HepG2 (cell line): ENCODE results near the gene CCDC57. TPM values are rescaled to one million over a fixed set of nuclear protein-coding genes. Genes with fewer than 3 reads are reported as not detected.

ENCODE experiments used
- ATAC-seq: fragments of 200-7000 bp; cut with Tn5 transposase; 3 replicates; pipeline ENCODE4 v1.9.1; 2020; ENCODE audit warnings: mild to moderate bottlenecking, moderate library complexity
- BruUV-seq: library from RNA; stranded (reverse); fragments of 400-500 nt; replicated peaks from 2 replicates; lab custom pipeline; 2021; lab: Mats Ljungman, UMichigan
- CTCF ChIA-PET: fragments of 300-600 bp; formaldehyde crosslinking; extraction: SDS; loops from one replicate; lab custom pipeline; 2021; ENCODE audit warnings: low total read pairs, inconsistent platforms, low intra/inter-chr PET ratio; lab: Yijun Ruan, JAX
- POLR2A ChIA-PET: fragments of 350-600 bp; sonication (Branson Sonifier 250); formaldehyde crosslinking; loops from one replicate; lab custom pipeline; 2020; ENCODE audit warnings: antibody characterized with exemption, inconsistent platforms; lab: Yijun Ruan, JAX
- DNase-seq: peaks from one replicate; pipeline ENCODE4 v3.0.0-alpha.2; 2015; ENCODE audit warnings: low spot score
- FAIRE-seq: peaks from 3 replicates; lab custom pipeline; 2011; peaks lifted over from hg19 to GRCh38; lab: Jason Lieb, UNC
- H2AFZ ChIP-seq: one replicate; pipeline ENCODE4 v1.6.1; 2011; ENCODE audit warnings: low read length, inconsistent platforms
- H3K27ac ChIP-seq: fragments of 300-600 bp; 3 replicates; pipeline ENCODE4 v1.8.0; 2011; ENCODE audit warnings: mixed run types, mild to moderate bottlenecking, mixed read lengths, low read length, inconsistent platforms; ENCODE audit not compliant: insufficient read depth; ENCODE audit errors: extremely low read length
- H3K27me3 ChIP-seq, 2 experiments: fragments of 200-600 bp in 1 of 2; 2 replicates in 1 of 2; 3 replicates in 1 of 2; pipeline versions ENCODE4 v1.6.0 to v1.8.0; 2011; ENCODE audit warnings: low read length in 2 of 2, mild to moderate bottlenecking in 2 of 2, moderate library complexity in 2 of 2, inconsistent platforms in 1 of 2; ENCODE audit not compliant: insufficient read depth in 2 of 2, control insufficient read depth in 1 of 2
- H3K36me3 ChIP-seq, 2 experiments: fragments of 200-600 bp in 1 of 2; replicated peaks in 1 of 2; 2 replicates in 1 of 2; 3 replicates in 1 of 2; pipeline versions ENCODE4 v1.5.1 to v1.8.0; 2011; ENCODE audit warnings: low read length in 2 of 2, inconsistent platforms in 1 of 2; ENCODE audit not compliant: insufficient read depth in 2 of 2, control insufficient read depth in 1 of 2
- H3K4me1 ChIP-seq: 2 replicates; pipeline ENCODE4 v1.5.1; 2012; ENCODE audit warnings: low read length, inconsistent platforms; ENCODE audit not compliant: insufficient read depth
- H3K4me2 ChIP-seq: 2 replicates; pipeline ENCODE4 v1.6.0; 2011; ENCODE audit warnings: low read depth, low read length, inconsistent platforms
- H3K4me3 ChIP-seq, 3 experiments: fragments of 200-600 bp in 1 of 3; sonication (generic), shearing (Covaris generic) in 1 of 3; replicated peaks in 1 of 3; 2 replicates each; pipeline ENCODE4 v1.5.1; 2011 to 2016; ENCODE audit warnings: low read length in 3 of 3, inconsistent platforms in 2 of 3, low read depth in 2 of 3, mild to moderate bottlenecking in 2 of 3, control low read depth in 1 of 3, mixed read lengths in 1 of 3; ENCODE audit not compliant: insufficient read depth in 1 of 3
- H3K79me2 ChIP-seq: one replicate; pipeline ENCODE4 v1.6.1; 2011; ENCODE audit warnings: low read length, inconsistent platforms; ENCODE audit not compliant: insufficient read depth
- H3K9ac ChIP-seq: 2 replicates; pipeline ENCODE4 v1.6.0; 2011; ENCODE audit warnings: mild to moderate bottlenecking, low read depth, low read length, inconsistent platforms; ENCODE audit not compliant: insufficient read depth
- H3K9me3 ChIP-seq: 2 replicates; pipeline ENCODE4 v1.5.1; 2012; ENCODE audit warnings: mild to moderate bottlenecking, low read length
- H4K20me1 ChIP-seq: 2 replicates; pipeline ENCODE4 v1.6.0; 2011; ENCODE audit warnings: inconsistent platforms, mild to moderate bottlenecking, low read length, moderate library complexity; ENCODE audit not compliant: insufficient read depth
- ATF4 ChIP-seq, 2 experiments: fragments of 450-650 bp in 1 of 2; sonication (generic) in 1 of 2; formaldehyde crosslinking; IDR thresholded peaks; 2 replicates each; pipeline versions ENCODE4 v1.5.0 to v1.8.0; 2020 to 2022; ENCODE audit warnings: mild to moderate bottlenecking in 1 of 2, missing genetic modification reagents in 1 of 2
- CHCHD3 ChIP-seq: sonication (generic); formaldehyde crosslinking; IDR thresholded peaks from 2 replicates; pipeline ENCODE4 v1.8.0; 2022; ENCODE audit warnings: mild to moderate bottlenecking, missing genetic modification reagents, moderate library complexity
- NR2C2 ChIP-seq: sonication (generic); formaldehyde crosslinking; IDR thresholded peaks from 2 replicates; pipeline ENCODE4 v1.4.0; 2020; ENCODE audit warnings: missing genetic modification reagents, mild to moderate bottlenecking, moderate library complexity, borderline replicate concordance
- XBP1 ChIP-seq: sonication (generic); formaldehyde crosslinking; IDR thresholded peaks from 2 replicates; pipeline ENCODE4 v1.5.0; 2020; ENCODE audit warnings: missing genetic modification reagents
- ZNF333 ChIP-seq: sonication (generic); formaldehyde crosslinking; IDR thresholded peaks from 2 replicates; pipeline ENCODE4 v1.4.0; 2020; ENCODE audit warnings: mild to moderate bottlenecking, missing genetic modification reagents, borderline replicate concordance
- ZNF598 ChIP-seq: sonication (generic); formaldehyde crosslinking; IDR thresholded peaks from 2 replicates; pipeline ENCODE4 v1.5.1; 2020; ENCODE audit warnings: mild to moderate bottlenecking, missing genetic modification reagents, borderline replicate concordance
- ZNF790 ChIP-seq: sonication (generic); formaldehyde crosslinking; IDR thresholded peaks from 2 replicates; pipeline ENCODE4 v1.8.0; 2022; ENCODE audit warnings: missing genetic modification reagents, mild to moderate bottlenecking, borderline replicate concordance
- ZNF792 ChIP-seq: IDR thresholded peaks from 2 replicates; pipeline ENCODE4 v1.6.1; 2016
- WGBS: methylation state at CpG from one replicate; pipeline ENCODE4 v1.1.6; 2017; ENCODE audit warnings: low lambda C conversion rate; 5-methylcytosine and 5-hydroxymethylcytosine counted together
- in situ Hi-C: cut with HindIII; loops from 2 replicates; pipeline ENCODE4 v1.10.0; 2017; ENCODE audit warnings: low pct_unique_long_range_greater_than_20kb; ENCODE audit not compliant: extremely low pct_ligation_motif_present
- intact Hi-C: fragments of 100-400 bp; cut with micrococcal nuclease; formaldehyde crosslinking; loops from one replicate; pipeline ENCODE4 v1.10.0; 2022; ENCODE audit not compliant: unreplicated experiment
- polyA plus RNA-seq, 8 experiments: library from polyadenylated mRNA; depleted of rRNA in 3 of 8; stranded (reverse) in 7 of 8; unstranded in 1 of 8; fragments of >200 nt; fragmentation: Illumina TruSeq in 4 of 8; extraction: Trizol in 4 of 8; gene quantifications; 2 replicates each; pipeline versions ENCODE4 v1.2.1 to v1.2.3, GENCODE V29; 2011 to 2016; ENCODE audit warnings: low read depth in 4 of 8, missing spikeins in 1 of 8, mixed read lengths in 1 of 8; ENCODE audit not compliant: insufficient read depth in 1 of 8
- total RNA-seq, 5 experiments: library from RNA; depleted of rRNA; stranded (reverse); fragments of >200 nt; fragmentation: Illumina TruSeq; extraction: Trizol; gene quantifications; 2 replicates each; pipeline ENCODE4 v1.2.3, GENCODE V29; 2016; ENCODE audit warnings: low read depth in 1 of 5

The CCDC57 gene
- total and polyA plus RNA-seq, 2 of the 13 experiments (the other 11 are each of a cell fraction or from before 2014, with no cell fraction given) = 59.3 to 59.9 TPM

DNA sequence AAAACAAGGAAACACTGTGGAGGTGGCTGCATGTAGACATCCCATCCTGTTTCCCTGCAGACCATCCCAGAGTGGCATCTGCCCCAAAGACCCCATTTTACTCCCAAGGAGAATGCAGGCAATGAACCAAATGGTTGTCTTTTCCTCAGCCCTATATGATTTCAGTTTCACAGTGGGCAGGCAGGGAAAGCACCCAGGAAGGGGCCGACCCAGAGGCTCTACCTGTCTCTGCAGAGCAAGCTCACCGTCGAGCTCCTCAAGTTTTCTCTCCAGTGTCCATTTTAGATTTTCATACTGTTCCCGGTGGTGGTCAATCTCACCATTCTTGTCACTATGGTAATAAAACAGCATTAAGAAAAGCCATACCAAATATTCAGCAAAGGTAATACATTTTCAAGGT is 14.6 kb downstream of the CCDC57 start (continued):
- TF ChIP-seq ZNF598 (CRISPR knock-in tag) (no peak), ZNF333 (CRISPR knock-in tag) (no peak), XBP1 (CRISPR knock-in tag) (no peak), CHCHD3 (no peak), ZNF792 (CRISPR knock-in tag) (no peak)

- Histone ChIP-seq H3K4me2 (no peak overlapping the region), H3K4me3 (no peak overlapping the region), H3K79me2 (no peaks in the 10 kb centered on the region), H3K4me1 (no peaks in the 10 kb centered on the region), H3K36me3 (peaks cover 26 to 44% of the 10 kb centered on the region in 2 experiments; a peak in 4 of 5 replicates), H4K20me1 (no peaks in the 10 kb centered on the region), H3K27me3 (no peaks in the 10 kb centered on the region)
- intact Hi-C loops = no loop called here
- no peak for DNase-seq
- CTCF ChIA-PET = no interaction called here
- in situ Hi-C loops = no loop called here
- no peak for ATAC-seq
- POLR2A ChIA-PET = interaction anchor here (1.0 kb wide), 1 partner anchor 10 kb away, joined by 5 read pairs; no protein-coding TSS in a partner anchor
- TF ChIP-seq NR2C2 (no peak), ATF4 (CRISPR knock-in tag; IDR thresholded peaks at IDR 0.05) (no peak), ZNF790 (no peak)
- TF ChIP-seq, all 625 proteins: peak for 0
- FAIRE-seq = no peak
- Histone ChIP-seq H3K27ac (no peak overlapping the region), H3K9ac (no peak overlapping the region), H2AFZ (no peak overlapping the region), H3K9me3 (no peaks in the 10 kb centered on the region)
- BruUV-seq = no TSS peak
- 90% methylated on average over 24 of the region's 25 CpGs for WGBS
Observed at GRCh38 chr17:82195675-82196672, 16.7 kb downstream of the CCDC57 start.
